Stomach (tissue), 9 donors: ENCODE measurements around the gene PIWIL1. TPM values are rescaled to one million over a fixed set of nuclear protein-coding genes. Genes with fewer than 3 reads are reported as not detected.

Experiments used
- DNase-seq, 2 donors: peaks; one replicate each; pipeline versions ENCODE4 v3.0.0 to v3.0.0-alpha.2; 2013 to 2019
- H3K27ac ChIP-seq, 5 donors: fragments of 200-600 bp in 4 of 5; sonication (generic) in 4 of 5; one replicate each; pipeline ENCODE4 v1.5.1; 2013 to 2019; ENCODE audit warnings: mild to moderate bottlenecking in 1 of 5, moderate library complexity in 1 of 5
- H3K27me3 ChIP-seq, 3 donors: fragments of 200-600 bp; sonication (generic); one replicate each; pipeline ENCODE4 v1.5.1; 2017 to 2019; ENCODE audit warnings: mixed run types in 1 of 3
- H3K36me3 ChIP-seq, 4 donors: fragments of 200-600 bp; sonication (generic); 1 replicate in 3 of 4; 2 replicates in 1 of 4; pipeline ENCODE4 v1.5.1; 2016 to 2019
- H3K4me1 ChIP-seq, 4 donors: fragments of 200-600 bp; sonication (generic); one replicate each; pipeline ENCODE4 v1.5.1; 2016 to 2019
- H3K4me3 ChIP-seq, 4 donors: fragments of 200-600 bp; sonication (generic) in 3 of 4; one replicate each; pipeline ENCODE4 v1.5.1; 2016 to 2019; ENCODE audit warnings: mild to moderate bottlenecking in 1 of 4
- H3K9me3 ChIP-seq, 4 donors: fragments of 200-600 bp; sonication (generic); one replicate each; pipeline ENCODE4 v1.5.1; 2016 to 2019
- CTCF ChIP-seq, 7 experiments: fragments of 450-650 bp in 4 of 7; fragments of 200-600 bp in 3 of 7; sonication (generic) in 3 of 7; IDR thresholded peaks; one replicate each; pipeline ENCODE4 v1.5.1; 2016 to 2019; ENCODE audit warnings: antibody characterized with exemption in 7 of 7, control low read depth in 2 of 7, mild to moderate bottlenecking in 1 of 7
- EP300 ChIP-seq: sonication (generic); formaldehyde crosslinking; IDR thresholded peaks from one replicate; pipeline ENCODE4 v1.6.1; 2017; ENCODE audit warnings: antibody characterized with exemption
- POLR2A ChIP-seq, 4 donors: fragments of 450-650 bp; IDR thresholded peaks; one replicate each; pipeline ENCODE4 v1.6.1; 2016; ENCODE audit warnings: antibody characterized with exemption in 4 of 4, control low read depth in 2 of 4, mild to moderate bottlenecking in 1 of 4, moderate library complexity in 1 of 4
- POLR2AphosphoS5 ChIP-seq, 3 donors: sonication (generic); formaldehyde crosslinking; IDR thresholded peaks; one replicate each; pipeline ENCODE4 v1.6.1; 2016; ENCODE audit warnings: antibody characterized with exemption in 3 of 3
- WGBS, 5 donors: extraction: QIAGEN DNeasy Blood & Tissue Kit in 3 of 5; methylation state at CpG; one replicate each; pipeline versions ENCODE4 v1.1.5 to v1.1.7; 2013 to 2018; 5-methylcytosine and 5-hydroxymethylcytosine counted together
- intact Hi-C: fragments of 100-400 bp; cut with DNase I; formaldehyde crosslinking; loops from one replicate; pipeline ENCODE4 v1.15.1; 2023; ENCODE audit warnings: low total_unique reads
- polyA plus RNA-seq, 3 donors: library from polyadenylated mRNA; stranded (reverse); fragments of 200-250 nt; gene quantifications; one replicate each; pipeline ENCODE4 v1.2.3, GENCODE V29; 2013
- total RNA-seq, 5 donors: library from RNA; depleted of rRNA; stranded (reverse); fragments of >200 nt; gene quantifications; one replicate each; pipeline versions ENCODE4 v1.1.0 to v1.2.3, GENCODE V29; 2014 to 2016
- donor health status: healthy with polysubstance abuse.
- donor health status: Bipolar disorder and iron deficiency.
- donor health status: healthy.

Gene PIWIL1
- total and polyA plus RNA-seq, 8 donors, result not detected

GRCh38 chr12:130401703-130402102, 64.0 kb downstream of the PIWIL1 start:
- H3K4me3 ChIP-seq, result no peak overlapping the region
- no peak for TF ChIP-seq CTCF (IDR thresholded peaks at IDR 0.05)
- no peak for TF ChIP-seq EP300
- TF ChIP-seq POLR2AphosphoS5 (IDR thresholded peaks at IDR 0.05), result no peak
- TF ChIP-seq POLR2A (IDR thresholded peaks at IDR 0.05), result no peak
- H3K27me3 ChIP-seq, result peaks cover 0 to 16% (median 0%) of the 10 kb centered on the region in 3 donors
- peak in 1 of 2 donors; percentile 38 for DNase-seq
- no peaks in the 10 kb centered on the region for H3K9me3 ChIP-seq
- intact Hi-C loops, result no loop called here
- WGBS, 5 donors, result 59 to 81% (median 72%) methylated on average over 6 of the region's 6 CpGs
- no peak overlapping the region for H3K27ac ChIP-seq
- no peaks in the 10 kb centered on the region for H3K4me1 ChIP-seq
- H3K36me3 ChIP-seq, result no peaks in the 10 kb centered on the region

GRCh38 chr12:130405332-130405731, 67.6 kb downstream of the PIWIL1 start:
- intact Hi-C loops, result no loop called here
- no peaks in the 10 kb centered on the region for H3K36me3 ChIP-seq
- DNase-seq, result no peak
- no peaks in the 10 kb centered on the region for H3K4me1 ChIP-seq
- H3K27ac ChIP-seq, result no peak overlapping the region
- TF ChIP-seq EP300, result no peak
- no peak for TF ChIP-seq POLR2AphosphoS5 (IDR thresholded peaks at IDR 0.05)
- TF ChIP-seq CTCF (IDR thresholded peaks at IDR 0.05), result no peak
- TF ChIP-seq POLR2A (IDR thresholded peaks at IDR 0.05), result no peak
- H3K4me3 ChIP-seq, result no peak overlapping the region
- peaks cover 0 to 16% (median 0%) of the 10 kb centered on the region in 3 donors for H3K27me3 ChIP-seq
- WGBS, 5 donors, result 47 to 55% (median 54%) methylated on average over 7 of the region's 7 CpGs
- H3K9me3 ChIP-seq, result no peaks in the 10 kb centered on the region

- intact Hi-C loops, result no loop called here
- H3K4me1 ChIP-seq, result no peaks in the 10 kb centered on the region
Measured at GRCh38 chr12:130412384-130412783, 74.7 kb downstream of the PIWIL1 start.

GRCh38 chr12:130413909-130414308, 76.2 kb downstream of the PIWIL1 start:
- Histone ChIP-seq H3K27me3 (peaks cover 0 to 13% (median 0%) of the 10 kb centered on the region in 3 donors), H3K9me3 (no peaks in the 10 kb centered on the region), H3K4me3 (no peak overlapping the region), H3K27ac (no peak overlapping the region), H3K4me1 (no peaks in the 10 kb centered on the region), H3K36me3 (no peaks in the 10 kb centered on the region)
- 86 to 91% (median 87%) methylated on average over 17 to 18 of the region's 18 CpGs for WGBS, 5 donors
- no peak for DNase-seq
- no peak for TF ChIP-seq CTCF (IDR thresholded peaks at IDR 0.05)
- TF ChIP-seq EP300, result no peak
- no peak for TF ChIP-seq POLR2A (IDR thresholded peaks at IDR 0.05)
- no peak for TF ChIP-seq POLR2AphosphoS5 (IDR thresholded peaks at IDR 0.05)
- intact Hi-C loops, result no loop called here

More at GRCh38 chr12:130412384-130412783, 74.7 kb downstream of the PIWIL1 start:
- Histone ChIP-seq H3K27ac (no peak overlapping the region), H3K27me3 (peaks cover 0 to 13% (median 0%) of the 10 kb centered on the region in 3 donors), H3K4me3 (no peak overlapping the region), H3K36me3 (no peaks in the 10 kb centered on the region), H3K9me3 (no peaks in the 10 kb centered on the region)
- DNase-seq, result no peak
- TF ChIP-seq EP300, result no peak
- TF ChIP-seq POLR2A (IDR thresholded peaks at IDR 0.05), result no peak
- TF ChIP-seq POLR2AphosphoS5 (IDR thresholded peaks at IDR 0.05), result no peak
- no peak for TF ChIP-seq CTCF (IDR thresholded peaks at IDR 0.05)
- WGBS, 5 donors, result 75 to 91% (median 83%) methylated on average over 8 of the region's 8 CpGs
